ENCODE data around the gene APOL1. TPM values are rescaled to one million over a fixed set of nuclear protein-coding genes. Genes with fewer than 3 reads are reported as not detected.

APOL1 gene
- total RNA-seq (2022; extraction: Qiagen RNA extraction; ENCODE audit: low read depth), result 8.0 to 8.8 TPM (median 8.5 TPM) in 5 replicates

GRCh38 chr22:36252754-36253522 is at the start of gene APOL1:
Gene APOL1, plus strand, starts transcription at chr22:36253133. Its CDS starts 1,823 bp downstream, at chr22:36254956.

GRCh38 chr22:36239401-36240171 is 13.3 kb upstream of the APOL1 start, which contains the start of gene APOL2:
Gene APOL2, minus strand, starts transcription at chr22:36239527. Its CDS starts 6,365 bp downstream, at chr22:36233162.

Other genes with a start within 250 kb of the APOL1 start
- gene RBFOX2, start 224.3 kb upstream of the APOL1 start, total RNA-seq (2022; extraction: Qiagen RNA extraction; ENCODE audit: low read depth), result 32.3 to 42.8 TPM (median 38.0 TPM) in 5 replicates
- gene APOL3, start 92.4 kb upstream of the APOL1 start, total RNA-seq (2022; extraction: Qiagen RNA extraction; ENCODE audit: low read depth), result 0.07 TPM in 2 of 5 replicates, not detected in the others
- 0.09 TPM in 1 of 5 replicates, not detected in the others for gene APOL4, start 51.3 kb upstream of the APOL1 start, total RNA-seq (2022; extraction: Qiagen RNA extraction; ENCODE audit: low read depth)
- 24.6 to 27.1 TPM (median 26.2 TPM) in 5 replicates for gene APOL2, start 13.6 kb upstream of the APOL1 start, total RNA-seq (2022; extraction: Qiagen RNA extraction; ENCODE audit: low read depth)
- 193 to 218 TPM (median 197 TPM) in 5 replicates for gene MYH9, start 134.8 kb downstream of the APOL1 start, total RNA-seq (2022; extraction: Qiagen RNA extraction; ENCODE audit: low read depth)
- 63.3 to 77.3 TPM (median 69.0 TPM) in 5 replicates for gene TXN2, start 228.5 kb downstream of the APOL1 start, total RNA-seq (2022; extraction: Qiagen RNA extraction; ENCODE audit: low read depth)